ENCODE results near the gene KTN1. TPM values are rescaled to one million over a fixed set of nuclear protein-coding genes. Genes with fewer than 3 reads are reported as not detected.

KTN1 gene, protein sequence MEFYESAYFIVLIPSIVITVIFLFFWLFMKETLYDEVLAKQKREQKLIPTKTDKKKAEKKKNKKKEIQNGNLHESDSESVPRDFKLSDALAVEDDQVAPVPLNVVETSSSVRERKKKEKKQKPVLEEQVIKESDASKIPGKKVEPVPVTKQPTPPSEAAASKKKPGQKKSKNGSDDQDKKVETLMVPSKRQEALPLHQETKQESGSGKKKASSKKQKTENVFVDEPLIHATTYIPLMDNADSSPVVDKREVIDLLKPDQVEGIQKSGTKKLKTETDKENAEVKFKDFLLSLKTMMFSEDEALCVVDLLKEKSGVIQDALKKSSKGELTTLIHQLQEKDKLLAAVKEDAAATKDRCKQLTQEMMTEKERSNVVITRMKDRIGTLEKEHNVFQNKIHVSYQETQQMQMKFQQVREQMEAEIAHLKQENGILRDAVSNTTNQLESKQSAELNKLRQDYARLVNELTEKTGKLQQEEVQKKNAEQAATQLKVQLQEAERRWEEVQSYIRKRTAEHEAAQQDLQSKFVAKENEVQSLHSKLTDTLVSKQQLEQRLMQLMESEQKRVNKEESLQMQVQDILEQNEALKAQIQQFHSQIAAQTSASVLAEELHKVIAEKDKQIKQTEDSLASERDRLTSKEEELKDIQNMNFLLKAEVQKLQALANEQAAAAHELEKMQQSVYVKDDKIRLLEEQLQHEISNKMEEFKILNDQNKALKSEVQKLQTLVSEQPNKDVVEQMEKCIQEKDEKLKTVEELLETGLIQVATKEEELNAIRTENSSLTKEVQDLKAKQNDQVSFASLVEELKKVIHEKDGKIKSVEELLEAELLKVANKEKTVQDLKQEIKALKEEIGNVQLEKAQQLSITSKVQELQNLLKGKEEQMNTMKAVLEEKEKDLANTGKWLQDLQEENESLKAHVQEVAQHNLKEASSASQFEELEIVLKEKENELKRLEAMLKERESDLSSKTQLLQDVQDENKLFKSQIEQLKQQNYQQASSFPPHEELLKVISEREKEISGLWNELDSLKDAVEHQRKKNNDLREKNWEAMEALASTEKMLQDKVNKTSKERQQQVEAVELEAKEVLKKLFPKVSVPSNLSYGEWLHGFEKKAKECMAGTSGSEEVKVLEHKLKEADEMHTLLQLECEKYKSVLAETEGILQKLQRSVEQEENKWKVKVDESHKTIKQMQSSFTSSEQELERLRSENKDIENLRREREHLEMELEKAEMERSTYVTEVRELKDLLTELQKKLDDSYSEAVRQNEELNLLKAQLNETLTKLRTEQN (N-terminal part only)
- total RNA-seq: 33.7 and 57.8 TPM in 2 replicates

GRCh38 chr14:55579724-55580469 lies at the start of gene KTN1:
Gene KTN1, plus strand, starts transcription at chr14:55580207. Its CDS starts 31,842 bp downstream, at chr14:55612049.

Other genes with a start within 250 kb of the KTN1 start
- gene ATG14, start 168.4 kb upstream of the KTN1 start, total RNA-seq: 3.6 and 11.3 TPM in 2 replicates
- not detected in 2 replicates for gene TBPL2, start 139.6 kb upstream of the KTN1 start, total RNA-seq